Adipose tissue (tissue), 3 donors: ENCODE data around the gene SPACA5. TPM values are rescaled to one million over a fixed set of nuclear protein-coding genes. Genes with fewer than 3 reads are reported as not detected.

ENCODE experiments used
- polyA plus RNA-seq, 3 donors: library from polyadenylated mRNA; stranded (reverse); fragments of 200-250 nt; gene quantifications; one replicate each; pipeline ENCODE4 v1.2.3, GENCODE V29; 2013
- donor health status: healthy with polysubstance abuse.
- donor health status: Bipolar disorder and iron deficiency.
- donor health status: healthy.

SPACA5 gene
- polyA plus RNA-seq, 3 donors: 0.15 TPM; not detected in 2

Other genes with a start within 250 kb of the SPACA5 start
- gene ZNF81, start 170.1 kb upstream of the SPACA5 start, polyA plus RNA-seq: 1 to 10 TPM in 1 of 3 donors, under 1 TPM in 2; 0.11 to 1.4 (median 0.54) TPM
- 1 to 10 TPM; 1.3 to 2.0 (median 2.0) TPM for gene ZNF182, start 3.0 kb upstream of the SPACA5 start, polyA plus RNA-seq
- 1 to 10 TPM in 2 of 3 donors, under 1 TPM in 1; 0.76 to 2.5 (median 1.2) TPM for gene ZNF630, start 64.7 kb downstream of the SPACA5 start, polyA plus RNA-seq
- not detected for gene SPACA5B, start 123.6 kb downstream of the SPACA5 start, polyA plus RNA-seq
- gene SSX5, start 189.8 kb downstream of the SPACA5 start, polyA plus RNA-seq: not detected
- gene SSX1, start 248.4 kb downstream of the SPACA5 start, polyA plus RNA-seq: not detected